RCC 7860 (cell line): ENCODE results near the gene TNFSF4.

Experiments used
- DNase-seq: peaks from one replicate; pipeline ENCODE4 v3.0.0-alpha.2; 2015; ENCODE audit warnings: low spot score
- FAIRE-seq: peaks from 2 replicates; lab custom pipeline; 2012; peaks lifted over from hg19 to GRCh38; lab: Jason Lieb, UNC

TNFSF4 gene

GRCh38 chr1:173212952-173213491 is 5.9 kb upstream of the TNFSF4 start:
- no peak for FAIRE-seq

GRCh38 chr1:173210716-173211231 is 3.6 kb upstream of the TNFSF4 start:
- FAIRE-seq: no peak

More at GRCh38 chr1:173212952-173213491, 5.9 kb upstream of the TNFSF4 start:
- no peak for DNase-seq

GRCh38 chr1:173210283-173210682 is 3.2 kb upstream of the TNFSF4 start:
- no peak for DNase-seq
- FAIRE-seq: no peak

More at GRCh38 chr1:173210716-173211231, 3.6 kb upstream of the TNFSF4 start:
- no peak for DNase-seq

GRCh38 chr1:173208868-173209267 is 1.7 kb upstream of the TNFSF4 start:
- DNase-seq: no peak
- FAIRE-seq: no peak

- no peak for DNase-seq
- no peak for FAIRE-seq
Measured at GRCh38 chr1:173208146-173208545, 1.0 kb upstream of the TNFSF4 start.

GRCh38 chr1:173205146-173206051 is 1.7 kb downstream of the TNFSF4 start:
- DNase-seq (no peak), FAIRE-seq (no peak)

- DNase-seq (no peak), FAIRE-seq (no peak)
Measured at GRCh38 chr1:173204693-173205092, 2.4 kb downstream of the TNFSF4 start.

- FAIRE-seq (peak; percentile 74), DNase-seq (peak; percentile 49)
Measured at GRCh38 chr1:173202424-173203145, 4.5 kb downstream of the TNFSF4 start.

- FAIRE-seq (no peak), DNase-seq (no peak)
Measured at GRCh38 chr1:173201969-173202368, 5.2 kb downstream of the TNFSF4 start.

- DNase-seq (no peak), FAIRE-seq (no peak)
Measured at GRCh38 chr1:173195596-173196088, 11.5 kb downstream of the TNFSF4 start.

GRCh38 chr1:173193639-173194038 is 13.5 kb downstream of the TNFSF4 start:
- DNase-seq (no peak), FAIRE-seq (no peak)

GRCh38 chr1:173191011-173191705 is 16.0 kb downstream of the TNFSF4 start:
- FAIRE-seq (no peak), DNase-seq (peak; percentile 35)

GRCh38 chr1:173190101-173190936 is 16.8 kb downstream of the TNFSF4 start:
- FAIRE-seq: peak; percentile 81

GRCh38 chr1:173187671-173188237 is 19.4 kb downstream of the TNFSF4 start:
- DNase-seq: no peak
- FAIRE-seq: no peak

More at GRCh38 chr1:173190101-173190936, 16.8 kb downstream of the TNFSF4 start:
- DNase-seq: peak; percentile 82

GRCh38 chr1:173181791-173182190 is 25.3 kb downstream of the TNFSF4 start:
- no peak for DNase-seq
- no peak for FAIRE-seq

- FAIRE-seq (no peak), DNase-seq (no peak)
Measured at GRCh38 chr1:173176246-173176645, 30.9 kb downstream of the TNFSF4 start.

- no peak for FAIRE-seq
- no peak for DNase-seq
Measured at GRCh38 chr1:173175514-173176145, 31.5 kb downstream of the TNFSF4 start.

GRCh38 chr1:173173388-173173787 is 33.7 kb downstream of the TNFSF4 start:
- DNase-seq: no peak
- FAIRE-seq: no peak

- FAIRE-seq (no peak), DNase-seq (no peak)
Measured at GRCh38 chr1:173171152-173171551, 36.0 kb downstream of the TNFSF4 start.
